ENCODE measurements around the gene ACSF2. TPM values are rescaled to one million over a fixed set of nuclear protein-coding genes. Genes with fewer than 3 reads are reported as not detected.

ACSF2 gene
- total and polyA plus RNA-seq, 2 of the 13 experiments (the other 11 are each of a cell fraction or from before 2014, with no cell fraction given), result 87.3 to 109 TPM

DNA sequence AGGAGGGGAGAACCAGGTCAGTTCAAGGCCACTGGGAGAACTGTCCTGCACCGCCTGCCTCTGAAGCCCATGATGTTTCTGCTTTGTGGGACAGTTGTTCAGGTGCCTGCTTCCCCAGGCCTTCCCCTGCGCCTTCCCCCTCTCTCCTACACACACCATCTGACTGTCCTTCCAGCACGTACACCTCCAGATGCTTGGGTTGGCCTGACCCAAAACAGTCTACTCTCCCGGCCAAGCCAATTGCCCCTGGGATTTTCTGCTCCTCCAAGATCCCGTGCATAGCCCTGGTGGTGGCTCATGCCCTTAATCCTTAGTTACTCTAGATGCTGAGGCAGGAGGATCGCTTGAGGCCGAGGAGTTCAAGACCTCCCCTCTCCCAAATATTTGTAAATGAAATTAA is 52.0 kb downstream of the ACSF2 start:
- ChIA-PET CTCF (ENCODE audit: low intra/inter-chr PET ratio, low total read pairs) (interaction anchor here (2.5 to 3.0 kb wide), 3 partner anchors 50 to 116 kb away, joined by 20 to 43 read pairs (median 20); partner anchors contain the start of gene LRRC59), POLR2A (interaction anchor here (1.8 to 2.5 kb wide), 2 partner anchors 49 to 81 kb away, joined by 8 to 28 read pairs; partner anchors contain the start of gene LRRC59)
- peak overlapping the region; percentile 80 for H3K27ac ChIP-seq (ENCODE audit: extremely low read length, insufficient read depth, low read length)
- peaks cover 7 to 10% of the 10 kb centered on the region in 2 experiments; a peak in 3 of 5 replicates for H3K36me3 ChIP-seq (replicated peaks in 1 of 2; ENCODE audit: control insufficient read depth in 1 of 2, insufficient read depth in 2 of 2, low read length in 2 of 2)
- intact Hi-C loops (cut with micrococcal nuclease; ENCODE audit: unreplicated experiment) (loop anchor here (1.0 kb wide), 1 partner anchor 81 kb away; the partner anchor contains the start of gene LRRC59), in situ Hi-C loops (cut with HindIII; ENCODE audit: extremely low pct_ligation_motif_present, low pct_unique_long_range_greater_than_20kb) (loop anchor here (5.0 kb wide), 1 partner anchor 81 kb away; the partner anchor contains the start of gene LRRC59)
- BruUV-seq (replicated peaks), result no TSS peak
- H3K79me2 ChIP-seq (ENCODE audit: insufficient read depth, low read length), result peaks cover 3% of the 10 kb centered on the region
- H3K4me2 ChIP-seq (ENCODE audit: low read depth, low read length), result peak overlapping the region; percentile 94
- peaks cover 4% of the 10 kb centered on the region; the same call in 1 of the 2 replicates for H4K20me1 ChIP-seq (ENCODE audit: insufficient read depth, low read length)
- H3K9ac ChIP-seq (ENCODE audit: insufficient read depth, low read depth, low read length), result peak overlapping the region; percentile 75
- FAIRE-seq (no peak), ATAC-seq (no peak; the same call in 2 of the 3 replicates), DNase-seq (ENCODE audit: low spot score) (no peak)
- peaks cover 52% of the 10 kb centered on the region for H3K4me1 ChIP-seq (ENCODE audit: insufficient read depth, low read length)
- H3K4me3 ChIP-seq (replicated peaks in 1 of 3; ENCODE audit: insufficient read depth in 1 of 3, low read depth in 2 of 3, low read length in 3 of 3), result peak overlapping the region; percentile 71 to 83 (median 82); a peak in 5 of 6 replicates
- H3K27me3 ChIP-seq (ENCODE audit: control insufficient read depth in 1 of 2, insufficient read depth in 2 of 2, low read length in 2 of 2), result no peaks in the 10 kb centered on the region
- no peaks in the 10 kb centered on the region for H3K9me3 ChIP-seq (ENCODE audit: low read length)
- H2AFZ ChIP-seq (ENCODE audit: low read length), result peak overlapping the region; percentile 24
- 72% methylated on average over 7 of the region's 7 CpGs for WGBS (ENCODE audit: low lambda C conversion rate)
- TF ChIP-seq, protein P1, sequence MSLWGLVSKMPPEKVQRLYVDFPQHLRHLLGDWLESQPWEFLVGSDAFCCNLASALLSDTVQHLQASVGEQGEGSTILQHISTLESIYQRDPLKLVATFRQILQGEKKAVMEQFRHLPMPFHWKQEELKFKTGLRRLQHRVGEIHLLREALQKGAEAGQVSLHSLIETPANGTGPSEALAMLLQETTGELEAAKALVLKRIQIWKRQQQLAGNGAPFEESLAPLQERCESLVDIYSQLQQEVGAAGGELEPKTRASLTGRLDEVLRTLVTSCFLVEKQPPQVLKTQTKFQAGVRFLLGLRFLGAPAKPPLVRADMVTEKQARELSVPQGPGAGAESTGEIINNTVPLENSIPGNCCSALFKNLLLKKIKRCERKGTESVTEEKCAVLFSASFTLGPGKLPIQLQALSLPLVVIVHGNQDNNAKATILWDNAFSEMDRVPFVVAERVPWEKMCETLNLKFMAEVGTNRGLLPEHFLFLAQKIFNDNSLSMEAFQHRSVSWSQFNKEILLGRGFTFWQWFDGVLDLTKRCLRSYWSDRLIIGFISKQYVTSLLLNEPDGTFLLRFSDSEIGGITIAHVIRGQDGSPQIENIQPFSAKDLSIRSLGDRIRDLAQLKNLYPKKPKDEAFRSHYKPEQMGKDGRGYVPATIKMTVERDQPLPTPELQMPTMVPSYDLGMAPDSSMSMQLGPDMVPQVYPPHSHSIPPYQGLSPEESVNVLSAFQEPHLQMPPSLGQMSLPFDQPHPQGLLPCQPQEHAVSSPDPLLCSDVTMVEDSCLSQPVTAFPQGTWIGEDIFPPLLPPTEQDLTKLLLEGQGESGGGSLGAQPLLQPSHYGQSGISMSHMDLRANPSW (CRISPR knock-in tag; IDR thresholded peaks at IDR 0.05; ENCODE audit: borderline replicate concordance), result no peak
- no peak for TF ChIP-seq ZMAT3 (CRISPR knock-in tag; conservative IDR thresholded peaks at IDR 0.05)
- no peak for TF ChIP-seq SAFB2 (CRISPR knock-in tag; IDR thresholded peaks at IDR 0.05; ENCODE audit: borderline replicate concordance, low read depth)
- TF ChIP-seq GABPB1 (CRISPR knock-in tag; IDR thresholded peaks at IDR 0.05), result no peak
- TF ChIP-seq ZNF564 (CRISPR knock-in tag; IDR thresholded peaks at IDR 0.05), result no peak
- no peak for TF ChIP-seq ZNF331 (CRISPR knock-in tag; IDR thresholded peaks at IDR 0.05)
- TF ChIP-seq ZNF20 (CRISPR knock-in tag; IDR thresholded peaks at IDR 0.05), result no peak
- TF ChIP-seq, protein P2, sequence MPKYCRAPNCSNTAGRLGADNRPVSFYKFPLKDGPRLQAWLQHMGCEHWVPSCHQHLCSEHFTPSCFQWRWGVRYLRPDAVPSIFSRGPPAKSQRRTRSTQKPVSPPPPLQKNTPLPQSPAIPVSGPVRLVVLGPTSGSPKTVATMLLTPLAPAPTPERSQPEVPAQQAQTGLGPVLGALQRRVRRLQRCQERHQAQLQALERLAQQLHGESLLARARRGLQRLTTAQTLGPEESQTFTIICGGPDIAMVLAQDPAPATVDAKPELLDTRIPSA (CRISPR knock-in tag; IDR thresholded peaks at IDR 0.05; ENCODE audit: borderline replicate concordance), result 0 out of 2 replicates have a peak, but pooled peaks have one; percentile 37
- no peak for TF ChIP-seq TBX2 (CRISPR knock-in tag; IDR thresholded peaks at IDR 0.05; ENCODE audit: borderline replicate concordance)
- TF ChIP-seq, protein P3, sequence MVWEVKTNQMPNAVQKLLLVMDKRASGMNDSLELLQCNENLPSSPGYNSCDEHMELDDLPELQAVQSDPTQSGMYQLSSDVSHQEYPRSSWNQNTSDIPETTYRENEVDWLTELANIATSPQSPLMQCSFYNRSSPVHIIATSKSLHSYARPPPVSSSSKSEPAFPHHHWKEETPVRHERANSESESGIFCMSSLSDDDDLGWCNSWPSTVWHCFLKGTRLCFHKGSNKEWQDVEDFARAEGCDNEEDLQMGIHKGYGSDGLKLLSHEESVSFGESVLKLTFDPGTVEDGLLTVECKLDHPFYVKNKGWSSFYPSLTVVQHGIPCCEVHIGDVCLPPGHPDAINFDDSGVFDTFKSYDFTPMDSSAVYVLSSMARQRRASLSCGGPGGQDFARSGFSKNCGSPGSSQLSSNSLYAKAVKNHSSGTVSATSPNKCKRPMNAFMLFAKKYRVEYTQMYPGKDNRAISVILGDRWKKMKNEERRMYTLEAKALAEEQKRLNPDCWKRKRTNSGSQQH (CRISPR knock-in tag; IDR thresholded peaks at IDR 0.05; ENCODE audit: low read depth), result no peak
- peak; percentile 74; the same call in 1 of the 2 replicates for TF ChIP-seq ZBTB38 (CRISPR knock-in tag; IDR thresholded peaks at IDR 0.05)
- TF ChIP-seq SP2 (CRISPR knock-in tag; IDR thresholded peaks at IDR 0.05), result peak; percentile 17; the same call in 1 of the 2 replicates
- TF ChIP-seq PITX1 (CRISPR knock-in tag; IDR thresholded peaks at IDR 0.05), result no peak
- TF ChIP-seq, protein P4, sequence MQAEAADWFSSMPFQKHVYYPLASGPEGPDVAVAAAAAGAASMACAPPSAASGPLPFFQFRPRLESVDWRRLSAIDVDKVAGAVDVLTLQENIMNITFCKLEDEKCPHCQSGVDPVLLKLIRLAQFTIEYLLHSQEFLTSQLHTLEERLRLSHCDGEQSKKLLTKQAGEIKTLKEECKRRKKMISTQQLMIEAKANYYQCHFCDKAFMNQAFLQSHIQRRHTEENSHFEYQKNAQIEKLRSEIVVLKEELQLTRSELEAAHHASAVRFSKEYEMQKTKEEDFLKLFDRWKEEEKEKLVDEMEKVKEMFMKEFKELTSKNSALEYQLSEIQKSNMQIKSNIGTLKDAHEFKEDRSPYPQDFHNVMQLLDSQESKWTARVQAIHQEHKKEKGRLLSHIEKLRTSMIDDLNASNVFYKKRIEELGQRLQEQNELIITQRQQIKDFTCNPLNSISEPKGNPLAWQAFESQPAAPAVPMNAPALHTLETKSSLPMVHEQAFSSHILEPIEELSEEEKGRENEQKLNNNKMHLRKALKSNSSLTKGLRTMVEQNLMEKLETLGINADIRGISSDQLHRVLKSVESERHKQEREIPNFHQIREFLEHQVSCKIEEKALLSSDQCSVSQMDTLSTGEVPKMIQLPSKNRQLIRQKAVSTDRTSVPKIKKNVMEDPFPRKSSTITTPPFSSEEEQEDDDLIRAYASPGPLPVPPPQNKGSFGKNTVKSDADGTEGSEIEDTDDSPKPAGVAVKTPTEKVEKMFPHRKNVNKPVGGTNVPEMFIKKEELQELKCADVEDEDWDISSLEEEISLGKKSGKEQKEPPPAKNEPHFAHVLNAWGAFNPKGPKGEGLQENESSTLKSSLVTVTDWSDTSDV (CRISPR knock-in tag; IDR thresholded peaks at IDR 0.05), result no peak

All from HepG2 (cell line).